Measurements from ENCODE around the gene SYCP2. TPM values are rescaled to one million over a fixed set of nuclear protein-coding genes. Genes with fewer than 3 reads are reported as not detected.

The SYCP2 gene
- total RNA-seq, 1 experiment from 2014 or later: 0.70 TPM

DNA sequence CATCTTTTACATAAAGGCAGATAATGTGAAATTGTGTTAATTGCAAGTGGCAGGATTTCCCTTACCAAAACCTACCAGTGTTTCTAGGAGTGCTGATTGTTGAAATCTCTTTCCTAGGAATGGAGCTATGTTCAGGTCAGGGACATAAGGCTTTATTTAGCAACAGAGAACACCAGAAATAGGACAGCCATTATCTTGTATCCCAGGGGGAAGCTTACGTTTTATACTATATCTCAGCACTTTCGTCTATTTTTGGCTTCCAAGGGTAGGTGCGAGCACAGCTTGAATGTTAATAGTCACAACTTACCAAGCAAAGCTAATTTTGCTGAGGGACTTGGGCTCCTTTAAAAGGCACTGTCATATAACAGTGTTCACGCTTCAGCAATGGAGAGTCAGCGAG is 94.0 kb downstream of the SYCP2 start:
- Histone ChIP-seq H4K5ac (ENCODE audit: insufficient read length, low read depth, low read length) (no peak overlapping the region), H3K9ac (ENCODE audit: extremely low read depth, insufficient read length, low read length) (no peak overlapping the region), H3K18ac (ENCODE audit: insufficient read length, low read depth, low read length) (no peak overlapping the region), H3T11ph (ENCODE audit: low read length) (no peak overlapping the region), H3K23ac (ENCODE audit: insufficient read length, low read depth, low read length) (no peak overlapping the region), H3K79me1 (ENCODE audit: insufficient read depth, low read depth, low read length, poor library complexity, severe bottlenecking) (no peaks in the 10 kb centered on the region), H3K79me2 (ENCODE audit: insufficient read depth, low read length) (no peaks in the 10 kb centered on the region), H2BK120ac (ENCODE audit: low read depth, low read length, poor library complexity, severe bottlenecking) (no peak overlapping the region), H3K14ac (ENCODE audit: insufficient read depth, low read length) (no peak overlapping the region), H2BK12ac (ENCODE audit: insufficient read length, low read depth, low read length) (no peak overlapping the region), H3K4me1 (ENCODE audit: insufficient read depth, low read length) (no peaks in the 10 kb centered on the region), H3K4ac (ENCODE audit: low read depth, low read length) (no peak overlapping the region), H2BK20ac (ENCODE audit: low read depth, low read length, poor library complexity, severe bottlenecking) (no peak overlapping the region), H2BK5ac (ENCODE audit: insufficient read length, low read length) (no peak overlapping the region), H3K23me2 (ENCODE audit: insufficient read length, low read depth, low read length, poor library complexity, severe bottlenecking) (no peaks in the 10 kb centered on the region), H2AK5ac (ENCODE audit: insufficient read length, low read length) (no peak overlapping the region), H3K27me3 (ENCODE audit: insufficient read depth, low read length) (no peaks in the 10 kb centered on the region; the same call in 1 of the 2 replicates), H2BK15ac (ENCODE audit: low read depth, low read length) (no peak overlapping the region), H3K9me3 (ENCODE audit: control insufficient read depth, low read depth, low read length) (no peaks in the 10 kb centered on the region), H4K8ac (replicated peaks; ENCODE audit: insufficient read length, low read depth, low read length) (no peak overlapping the region), H3K27ac (ENCODE audit: insufficient read length, low read depth, low read length) (no peak overlapping the region), H4K20me1 (ENCODE audit: control insufficient read depth, insufficient read depth, insufficient read length) (no peaks in the 10 kb centered on the region), H4K91ac (ENCODE audit: insufficient read length, low read depth, low read length) (no peak overlapping the region), H3K56ac (ENCODE audit: insufficient read length, low read depth, low read length) (no peak overlapping the region), H2AFZ (ENCODE audit: low read length) (no peak overlapping the region), H3K4me2 (ENCODE audit: insufficient read depth, insufficient read length, low read length) (no peak overlapping the region)
- Mint-ChIP-seq H3K27ac (no peak overlapping the region), H3K27me3 (ENCODE audit: low read depth) (peaks cover 51% of the 10 kb centered on the region), H3K4me1 (peaks cover 11 to 14% of the 10 kb centered on the region in 2 experiments), H3K36me3 (ENCODE audit: insufficient read depth in 1 of 3, low read depth in 3 of 3) (no peaks in the 10 kb centered on the region), H3K9me3 (peaks cover 0 to under 1% of the 10 kb centered on the region in 2 experiments; a peak in 1 of 5 replicates), H3K4me3 (no peak overlapping the region)
- TF ChIP-seq, protein P1, sequence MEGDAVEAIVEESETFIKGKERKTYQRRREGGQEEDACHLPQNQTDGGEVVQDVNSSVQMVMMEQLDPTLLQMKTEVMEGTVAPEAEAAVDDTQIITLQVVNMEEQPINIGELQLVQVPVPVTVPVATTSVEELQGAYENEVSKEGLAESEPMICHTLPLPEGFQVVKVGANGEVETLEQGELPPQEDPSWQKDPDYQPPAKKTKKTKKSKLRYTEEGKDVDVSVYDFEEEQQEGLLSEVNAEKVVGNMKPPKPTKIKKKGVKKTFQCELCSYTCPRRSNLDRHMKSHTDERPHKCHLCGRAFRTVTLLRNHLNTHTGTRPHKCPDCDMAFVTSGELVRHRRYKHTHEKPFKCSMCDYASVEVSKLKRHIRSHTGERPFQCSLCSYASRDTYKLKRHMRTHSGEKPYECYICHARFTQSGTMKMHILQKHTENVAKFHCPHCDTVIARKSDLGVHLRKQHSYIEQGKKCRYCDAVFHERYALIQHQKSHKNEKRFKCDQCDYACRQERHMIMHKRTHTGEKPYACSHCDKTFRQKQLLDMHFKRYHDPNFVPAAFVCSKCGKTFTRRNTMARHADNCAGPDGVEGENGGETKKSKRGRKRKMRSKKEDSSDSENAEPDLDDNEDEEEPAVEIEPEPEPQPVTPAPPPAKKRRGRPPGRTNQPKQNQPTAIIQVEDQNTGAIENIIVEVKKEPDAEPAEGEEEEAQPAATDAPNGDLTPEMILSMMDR (conservative IDR thresholded peaks at IDR 0.05): no peak
- DNase-seq: no peak
- WGBS (ENCODE audit: extremely low coverage, insufficient read length, low lambda C conversion rate): no CpG with 5 or more reads among the region's 5 CpGs

Measured in H9 (cell line).